Measurements from ENCODE around the gene ANO5.

Gene ANO5

DNA sequence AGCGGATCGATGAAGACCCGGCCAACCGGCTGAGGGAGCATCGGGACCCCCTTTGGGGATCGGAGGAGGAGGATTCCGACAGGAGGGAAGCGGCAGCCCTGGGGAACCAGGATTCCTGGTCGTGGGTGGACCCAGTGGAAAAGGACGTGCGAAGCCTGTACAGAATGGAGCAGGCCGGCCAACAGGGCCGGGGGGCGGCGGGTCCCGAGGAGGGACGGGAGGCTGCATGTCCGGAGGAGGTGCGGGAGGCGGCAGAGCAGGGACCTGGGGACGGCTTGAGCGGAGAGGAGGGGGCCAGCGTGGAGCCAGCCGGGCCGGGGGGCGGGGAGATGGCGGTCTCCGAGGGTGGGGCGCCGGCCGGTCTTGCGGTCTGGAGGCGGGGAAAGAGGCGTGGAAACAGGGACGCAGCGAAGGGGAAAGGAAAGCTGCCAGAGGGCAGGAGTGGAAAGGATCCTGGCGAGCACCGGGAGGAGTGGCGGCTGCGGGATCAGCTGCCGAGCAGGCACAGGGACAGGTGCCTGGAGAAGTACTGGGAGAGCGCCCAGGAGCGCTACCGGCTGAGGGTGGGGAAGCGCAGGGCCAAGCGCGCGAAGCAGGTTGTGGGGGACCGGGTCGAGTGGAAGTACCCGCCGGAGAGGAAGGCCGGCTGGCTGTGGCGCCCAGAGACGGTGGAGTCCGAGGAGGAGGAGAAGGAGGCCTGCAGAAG lies at the start of gene ANO5:
Gene ANO5, plus strand, starts transcription at position 444 of the 706 bp plus-strand sequence. CDS start 408 bp downstream, outside the sequence.
- peak; percentile 47 for DNase-seq (ENCODE audit: low spot score)

- no peak for DNase-seq (ENCODE audit: low spot score)
These were observed 41.2 kb upstream of the ANO5 start for GRCh38 chr11:22151649-22152197.

GRCh38 chr11:22157531-22157930 lies 35.4 kb upstream of the ANO5 start:
- DNase-seq (ENCODE audit: low spot score), result no peak

GRCh38 chr11:22161489-22161888 lies 31.4 kb upstream of the ANO5 start:
- no peak for DNase-seq (ENCODE audit: low spot score)

DNA sequence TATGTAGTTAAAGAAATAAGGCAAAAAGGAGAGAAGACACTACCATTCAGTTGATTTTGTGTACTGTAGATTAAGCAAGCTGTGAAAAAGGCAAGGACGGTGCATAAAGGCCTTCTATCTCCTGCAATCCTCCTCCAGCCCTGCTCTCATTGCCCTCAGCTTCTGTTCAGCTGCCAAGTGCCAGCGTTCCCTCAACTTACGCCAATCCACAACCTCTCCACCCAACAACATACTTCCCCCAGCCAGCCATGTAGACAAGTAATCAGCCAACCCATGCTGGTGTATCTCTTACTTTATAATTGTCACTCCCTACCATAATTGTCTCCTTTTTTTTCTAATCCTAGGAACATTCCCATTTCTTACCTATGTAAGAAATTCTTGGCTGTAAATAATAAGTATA lies 30.1 kb upstream of the ANO5 start:
- DNase-seq (ENCODE audit: low spot score), result no peak

DNA sequence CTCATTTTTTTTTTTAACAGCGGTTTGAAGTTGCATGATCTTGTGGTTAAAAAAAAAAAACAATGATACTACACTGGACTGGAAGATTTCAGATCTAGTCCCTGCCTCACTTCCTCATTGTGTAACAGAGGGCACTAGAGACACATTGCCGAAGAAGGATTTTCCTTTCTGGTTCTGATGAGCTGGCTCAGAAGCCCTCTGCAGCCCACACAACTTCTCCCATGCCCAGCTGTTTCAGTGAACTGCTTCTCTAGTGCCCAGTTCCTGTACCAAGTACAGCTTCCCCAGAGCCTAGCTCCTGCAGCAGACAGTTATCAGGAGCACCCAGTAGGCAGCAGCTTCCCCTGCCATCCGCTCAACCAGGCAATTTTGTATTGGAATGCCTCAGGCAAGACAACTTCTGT lies 29.5 kb upstream of the ANO5 start:
- DNase-seq (ENCODE audit: low spot score), result no peak

GRCh38 chr11:22165087-22165486 lies 27.8 kb upstream of the ANO5 start:
- no peak for DNase-seq (ENCODE audit: low spot score)

DNA sequence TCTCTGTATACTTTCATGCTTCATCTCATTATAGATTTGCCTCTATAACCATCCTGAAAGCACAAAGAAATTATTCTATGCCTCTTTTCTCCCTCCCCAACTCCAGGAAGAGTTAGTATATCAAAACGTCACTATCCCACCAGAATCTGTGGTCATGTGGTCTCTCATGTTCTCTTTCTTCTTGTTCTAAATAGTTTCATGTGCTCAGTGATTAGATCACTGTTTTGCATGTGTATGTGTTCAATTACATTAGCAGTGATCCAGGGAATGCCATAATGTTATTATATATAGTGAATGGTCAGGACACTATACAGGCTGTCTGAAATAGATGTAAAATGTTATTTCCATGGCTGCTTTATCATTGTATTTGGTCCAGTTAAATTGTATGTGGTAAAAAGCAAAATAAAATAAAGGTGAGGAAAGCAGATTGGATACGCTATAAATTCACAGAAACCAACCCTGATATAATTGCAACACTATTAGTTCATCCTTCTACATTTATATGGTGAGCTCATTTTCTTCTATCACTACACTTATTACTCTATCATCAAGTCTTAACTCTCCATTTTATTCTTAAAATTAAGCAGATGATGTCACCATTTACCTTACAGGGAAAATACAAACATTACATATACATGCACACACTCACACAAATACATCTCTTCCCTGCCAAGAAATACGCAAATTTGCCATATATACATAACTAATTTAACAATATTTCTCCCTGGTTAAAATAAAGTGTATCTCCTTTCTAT lies 26.9 kb upstream of the ANO5 start:
- no peak for DNase-seq (ENCODE audit: low spot score)

DNA sequence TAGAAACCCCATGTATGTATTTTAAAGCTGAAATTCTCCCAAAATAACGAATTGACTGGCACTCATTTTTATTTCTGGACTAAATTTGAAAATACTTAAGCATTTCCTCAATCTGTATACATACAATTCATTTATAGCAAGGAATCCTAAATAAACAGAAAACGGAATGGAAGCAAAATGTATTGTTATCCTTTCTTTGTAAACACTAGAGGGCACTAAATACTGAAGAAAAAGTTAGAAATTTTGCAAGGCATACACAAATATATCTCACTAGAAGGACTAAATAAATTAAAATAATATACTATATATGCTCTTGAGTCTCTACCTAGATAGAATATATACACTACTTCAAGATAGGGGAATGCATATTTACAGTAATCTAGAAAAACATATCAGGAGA lies 23.1 kb upstream of the ANO5 start:
- no peak for DNase-seq (ENCODE audit: low spot score)

DNA sequence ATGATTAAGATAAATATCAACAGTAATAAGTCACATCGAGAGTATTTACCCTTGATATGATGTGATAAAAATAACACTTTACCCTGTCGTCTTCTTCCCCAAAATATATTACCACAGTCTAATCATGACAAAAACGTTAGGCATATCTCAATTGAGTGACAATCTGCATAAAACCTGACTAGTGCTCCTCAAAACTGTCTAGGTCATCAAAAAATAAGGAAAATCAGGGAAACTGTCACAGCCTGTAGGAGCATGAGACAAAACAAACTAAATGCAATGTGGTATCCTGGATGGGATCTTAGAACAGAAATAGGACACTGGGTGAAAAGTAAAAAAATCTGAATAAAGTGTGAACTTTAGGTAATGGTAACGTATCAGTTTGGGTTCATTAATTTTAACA lies 19.4 kb upstream of the ANO5 start:
- DNase-seq (ENCODE audit: low spot score), result no peak

GRCh38 chr11:22177186-22177585 lies 15.7 kb upstream of the ANO5 start:
- no peak for DNase-seq (ENCODE audit: low spot score)

- no peak for DNase-seq (ENCODE audit: low spot score)
These were observed 13.3 kb upstream of the ANO5 start for GRCh38 chr11:22179626-22180025.

GRCh38 chr11:22180131-22180530 lies 12.8 kb upstream of the ANO5 start:
- no peak for DNase-seq (ENCODE audit: low spot score)

- DNase-seq (ENCODE audit: low spot score), result no peak
These were observed 3.2 kb upstream of the ANO5 start for GRCh38 chr11:22189660-22190059.

DNA sequence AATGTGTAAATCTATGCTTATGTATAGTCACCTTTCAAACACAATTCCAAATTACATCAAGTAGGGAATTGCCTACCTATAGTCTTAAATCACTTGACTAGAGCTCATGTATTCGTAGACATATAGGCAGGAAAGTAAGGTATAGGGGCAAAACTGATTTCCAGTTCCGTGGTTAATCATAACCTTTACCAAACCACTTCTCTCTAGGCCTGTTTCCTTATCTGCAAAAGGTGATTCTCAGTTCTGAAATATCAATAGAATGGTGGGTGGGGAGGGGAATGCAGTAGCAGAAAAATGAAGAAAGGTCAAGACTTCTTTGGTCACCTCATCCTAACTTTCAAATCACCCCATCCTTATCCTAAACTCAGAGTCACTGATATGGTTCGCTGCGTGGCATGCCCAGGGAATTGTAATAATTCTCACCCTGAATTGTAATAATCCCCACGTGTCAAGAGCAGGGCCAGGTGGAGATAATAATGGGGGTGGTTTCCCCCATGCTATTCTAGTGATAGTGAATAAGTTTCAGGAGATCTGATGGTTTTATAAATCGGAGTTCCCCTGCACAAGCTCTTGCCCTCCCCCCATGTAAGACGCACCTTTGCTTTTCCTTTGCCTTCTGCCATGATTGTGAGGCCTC lies 1.9 kb upstream of the ANO5 start:
- DNase-seq (ENCODE audit: low spot score), result no peak

- peak; percentile 61 for DNase-seq (ENCODE audit: low spot score)
These were observed 620 bp upstream of the ANO5 start for GRCh38 chr11:22192289-22192641.

DNA sequence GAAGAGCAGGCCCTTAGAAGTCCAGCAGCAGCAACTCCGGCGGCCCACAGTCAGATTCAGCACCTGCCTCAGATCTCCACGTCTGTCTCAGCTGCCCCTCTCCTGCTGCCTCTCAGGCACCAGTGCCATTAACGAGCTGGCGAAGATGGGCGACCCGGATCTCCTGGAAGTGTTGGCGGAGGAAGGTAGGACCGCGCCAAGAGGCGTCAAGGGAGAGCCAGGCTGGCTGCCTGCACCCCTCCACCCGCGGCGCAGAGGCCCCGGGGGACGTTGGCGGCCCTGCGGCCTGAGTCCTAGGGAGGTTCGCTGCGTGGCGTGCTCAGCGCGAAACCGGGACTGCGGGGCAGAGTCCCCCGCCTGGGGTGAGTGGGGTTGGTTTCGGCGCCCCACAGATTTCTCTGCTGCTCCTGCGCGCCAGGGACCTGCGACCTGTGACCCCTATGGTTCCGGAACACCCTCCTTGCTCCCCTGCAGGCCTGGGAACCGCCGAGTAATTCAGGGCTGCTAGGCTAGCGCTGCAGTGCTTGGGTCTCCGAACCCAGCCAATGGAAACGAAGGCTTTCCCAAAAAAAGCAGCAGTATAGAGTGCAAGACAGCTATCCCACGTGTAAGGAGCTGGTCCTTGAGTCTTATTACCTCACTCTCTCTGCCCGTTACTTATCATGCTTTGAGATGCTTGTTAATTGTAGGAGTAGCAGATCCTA lies 615 bp downstream of the ANO5 start:
- peak; percentile 17 for DNase-seq (ENCODE audit: low spot score)

DNA sequence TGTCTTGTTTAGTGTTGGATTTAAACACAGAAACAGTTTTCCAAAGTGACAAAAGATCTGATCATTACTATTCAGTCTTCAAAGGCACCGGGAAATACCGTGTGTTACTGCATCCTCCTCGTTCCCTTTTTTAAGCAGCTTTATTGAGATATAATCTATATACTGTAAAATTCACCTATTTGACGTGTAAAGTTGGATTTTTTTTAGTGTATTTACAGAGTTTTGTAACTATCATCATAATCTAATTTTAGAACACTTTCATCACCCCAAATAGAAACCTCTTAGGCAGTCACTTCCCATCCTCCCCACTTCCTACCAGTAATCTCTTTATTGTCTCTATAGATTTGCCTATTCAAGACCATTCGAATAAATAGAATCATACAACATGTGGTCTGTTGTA lies 1.4 kb downstream of the ANO5 start:
- no peak for DNase-seq (ENCODE audit: low spot score)

- no peak for DNase-seq (ENCODE audit: low spot score)
These were observed 2.0 kb downstream of the ANO5 start for GRCh38 chr11:22194907-22195306.

DNA sequence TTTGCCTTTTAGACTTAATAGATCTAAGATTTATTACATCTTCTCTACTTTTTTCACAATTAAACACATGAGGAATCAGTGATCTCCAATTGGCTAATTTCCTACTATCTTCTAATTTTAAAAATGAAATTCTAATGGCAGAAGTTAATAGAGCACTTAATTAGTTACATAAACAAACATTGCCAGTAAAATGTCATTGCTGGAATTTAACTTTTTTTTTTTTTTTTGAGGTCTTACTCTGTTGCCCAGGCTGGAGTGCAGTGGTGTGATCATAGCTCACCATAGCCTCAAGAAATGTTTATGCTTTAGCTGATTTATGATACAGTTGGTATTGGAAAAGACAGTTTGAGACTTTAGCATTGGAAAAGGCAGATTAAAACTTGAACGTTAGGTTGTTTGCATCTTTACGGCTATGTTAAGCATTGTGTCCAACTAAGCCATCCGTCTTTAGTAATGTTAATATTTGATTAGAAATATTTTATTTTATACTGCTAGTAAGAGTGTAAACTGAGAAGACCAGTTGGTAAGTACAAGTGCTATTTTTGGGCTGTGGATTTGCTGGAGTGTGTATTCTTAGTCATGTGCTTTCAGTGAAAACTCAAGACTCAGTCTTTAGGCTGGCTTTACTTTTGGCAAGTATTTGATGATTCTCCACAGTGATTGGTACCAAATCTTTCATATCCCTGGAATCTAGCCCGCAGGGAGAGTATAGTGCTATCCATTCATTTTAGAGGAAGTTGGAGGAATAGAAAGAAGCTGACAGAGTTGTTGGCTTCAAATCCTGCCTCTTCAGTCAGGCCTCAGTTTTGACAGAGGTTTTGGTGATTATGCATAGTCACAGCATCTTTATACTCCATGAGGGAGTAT lies 4.5 kb downstream of the ANO5 start:
- no peak for DNase-seq (ENCODE audit: low spot score)

DNA sequence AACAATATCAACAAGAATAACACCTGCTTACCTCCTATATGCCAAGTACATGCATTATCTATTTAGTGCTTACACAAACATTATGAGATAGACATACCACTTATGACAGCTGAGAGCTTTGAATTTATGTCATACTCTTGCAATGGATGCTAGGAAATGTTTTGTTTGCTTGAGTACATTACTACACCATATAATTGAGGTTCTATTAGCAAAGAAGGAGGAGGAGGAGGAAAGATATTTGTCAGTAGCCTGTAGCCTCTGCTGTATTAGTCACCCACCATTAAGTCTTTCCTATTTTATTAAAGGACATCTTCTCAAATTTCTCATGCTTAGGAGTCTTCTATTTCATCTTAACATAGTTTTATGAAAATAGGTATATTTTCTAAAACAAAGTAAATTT lies 6.4 kb downstream of the ANO5 start:
- no peak for DNase-seq (ENCODE audit: low spot score)

Data from HuH-7.5 (cell line).